NCI-H1694 (cell line): Measurements from ENCODE around the gene OR51T1.

Source experiments
- DNase-seq: peaks from one replicate; lab custom pipeline; 2025; lab: John Stamatoyannopoulos, UW

The OR51T1 gene

GRCh38 chr11:4926608-4927007, 44.9 kb downstream of the OR51T1 start:
- DNase-seq, result no peak
